Adrenal gland (tissue), 5 donors: ENCODE results near the gene VIPR2.

Source experiments
- CTCF ChIP-seq, 6 experiments: fragments of 450-650 bp in 4 of 6; fragments of 200-600 bp in 2 of 6; sonication (generic) in 1 of 6; IDR thresholded peaks; 1 replicate in 5 of 6; 2 replicates in 1 of 6; pipeline versions ENCODE4 v1.5.1 to v1.8.0; 2016 to 2021; ENCODE audit warnings: antibody characterized with exemption in 6 of 6, mild to moderate bottlenecking in 2 of 6, moderate library complexity in 1 of 6
- POLR2A ChIP-seq, 2 donors: fragments of 450-650 bp; IDR thresholded peaks; one replicate each; pipeline ENCODE4 v1.6.1; 2017; ENCODE audit warnings: antibody characterized with exemption in 2 of 2, mild to moderate bottlenecking in 2 of 2, moderate library complexity in 1 of 2
- donor health status: DM: no; HTN: no; CAD: no.

GRCh38 chr7:159109653-159110035, 35.0 kb downstream of the VIPR2 start:
- TF ChIP-seq CTCF (IDR thresholded peaks at IDR 0.05) (no peak), POLR2A (IDR thresholded peaks at IDR 0.05) (no peak)
